Measurements from ENCODE around the gene VWA2. TPM values are rescaled to one million over a fixed set of nuclear protein-coding genes. Genes with fewer than 3 reads are reported as not detected.

Gene VWA2
- total RNA-seq, 1 donor from 2014 or later: 1.2 TPM

DNA sequence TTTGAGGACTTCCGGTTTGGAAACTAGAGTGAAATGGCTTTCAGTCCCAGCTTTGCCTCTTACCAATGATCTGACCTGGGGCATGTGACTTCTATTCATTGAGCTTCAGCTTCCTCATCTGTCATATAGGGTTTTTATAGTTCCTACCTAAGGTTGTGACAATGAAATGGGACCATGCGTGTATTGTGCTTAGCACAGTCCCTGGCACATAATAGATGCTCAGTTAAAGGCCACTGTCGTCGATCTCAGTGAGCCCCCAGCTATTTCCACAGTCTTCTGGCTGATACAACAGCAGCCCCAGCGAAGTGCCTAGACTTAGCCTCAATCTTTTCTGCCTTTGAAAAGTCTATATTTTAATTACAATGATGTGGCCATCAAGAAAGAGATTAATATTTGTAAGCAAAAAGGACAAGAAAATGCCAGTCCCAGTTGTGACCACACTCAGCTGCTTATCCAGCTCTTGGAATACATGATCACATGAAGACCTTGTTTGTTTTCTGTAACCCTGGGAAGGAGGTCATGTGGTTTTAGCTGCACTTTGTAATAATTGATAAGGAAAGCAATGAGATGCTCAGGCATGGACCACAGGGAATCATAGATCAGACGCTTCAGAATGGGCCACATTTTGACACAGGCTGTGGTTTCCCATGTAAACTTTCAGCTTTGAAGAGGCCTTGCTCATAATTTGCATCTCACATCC is 44.6 kb downstream of the VWA2 start:
- DNase-seq (ENCODE audit: low read depth): no peak
- TF ChIP-seq, protein P1, sequence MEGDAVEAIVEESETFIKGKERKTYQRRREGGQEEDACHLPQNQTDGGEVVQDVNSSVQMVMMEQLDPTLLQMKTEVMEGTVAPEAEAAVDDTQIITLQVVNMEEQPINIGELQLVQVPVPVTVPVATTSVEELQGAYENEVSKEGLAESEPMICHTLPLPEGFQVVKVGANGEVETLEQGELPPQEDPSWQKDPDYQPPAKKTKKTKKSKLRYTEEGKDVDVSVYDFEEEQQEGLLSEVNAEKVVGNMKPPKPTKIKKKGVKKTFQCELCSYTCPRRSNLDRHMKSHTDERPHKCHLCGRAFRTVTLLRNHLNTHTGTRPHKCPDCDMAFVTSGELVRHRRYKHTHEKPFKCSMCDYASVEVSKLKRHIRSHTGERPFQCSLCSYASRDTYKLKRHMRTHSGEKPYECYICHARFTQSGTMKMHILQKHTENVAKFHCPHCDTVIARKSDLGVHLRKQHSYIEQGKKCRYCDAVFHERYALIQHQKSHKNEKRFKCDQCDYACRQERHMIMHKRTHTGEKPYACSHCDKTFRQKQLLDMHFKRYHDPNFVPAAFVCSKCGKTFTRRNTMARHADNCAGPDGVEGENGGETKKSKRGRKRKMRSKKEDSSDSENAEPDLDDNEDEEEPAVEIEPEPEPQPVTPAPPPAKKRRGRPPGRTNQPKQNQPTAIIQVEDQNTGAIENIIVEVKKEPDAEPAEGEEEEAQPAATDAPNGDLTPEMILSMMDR (conservative IDR thresholded peaks at IDR 0.05; ENCODE audit: low read depth, low read length): no peak
- no peak overlapping the region for H3K4me3 ChIP-seq (ENCODE audit: low read depth, low read length)

DNA sequence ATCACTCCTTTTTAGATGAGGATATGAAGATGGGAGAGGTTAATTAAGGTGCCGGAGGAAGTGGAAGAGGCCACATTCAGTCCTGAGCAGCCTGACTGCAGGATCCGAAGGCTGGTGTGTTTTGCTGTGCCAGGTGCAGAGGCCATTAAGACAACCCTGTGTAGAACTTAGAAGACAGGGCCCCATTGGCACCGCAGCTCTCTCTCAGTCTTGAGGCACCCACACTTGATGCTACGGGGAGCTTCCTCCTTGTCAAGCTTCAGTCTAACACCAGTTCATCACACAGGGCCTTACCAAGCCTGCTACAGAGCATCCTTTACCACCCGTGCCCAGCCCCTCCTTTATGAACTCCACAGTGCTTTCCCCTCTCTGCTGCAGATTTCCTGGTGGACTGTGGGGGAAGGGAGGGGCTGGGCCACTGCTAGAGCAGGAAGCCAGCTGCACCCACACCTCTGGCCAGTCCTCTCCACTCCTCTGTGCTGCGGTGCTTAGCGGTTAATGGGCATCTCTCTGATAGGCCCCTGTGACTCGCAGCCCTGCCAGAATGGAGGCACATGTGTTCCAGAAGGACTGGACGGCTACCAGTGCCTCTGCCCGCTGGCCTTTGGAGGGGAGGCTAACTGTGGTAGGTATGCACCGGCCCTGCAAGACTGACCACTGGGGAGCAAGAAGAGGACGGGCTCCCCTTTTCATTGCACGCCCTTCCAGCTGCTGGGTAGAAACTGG is 45.5 kb downstream of the VWA2 start:
- no peak overlapping the region for H3K4me3 ChIP-seq (ENCODE audit: low read depth, low read length)
- DNase-seq (ENCODE audit: low read depth): no peak
- TF ChIP-seq, protein P1 (conservative IDR thresholded peaks at IDR 0.05; ENCODE audit: low read depth, low read length): no peak

DNA sequence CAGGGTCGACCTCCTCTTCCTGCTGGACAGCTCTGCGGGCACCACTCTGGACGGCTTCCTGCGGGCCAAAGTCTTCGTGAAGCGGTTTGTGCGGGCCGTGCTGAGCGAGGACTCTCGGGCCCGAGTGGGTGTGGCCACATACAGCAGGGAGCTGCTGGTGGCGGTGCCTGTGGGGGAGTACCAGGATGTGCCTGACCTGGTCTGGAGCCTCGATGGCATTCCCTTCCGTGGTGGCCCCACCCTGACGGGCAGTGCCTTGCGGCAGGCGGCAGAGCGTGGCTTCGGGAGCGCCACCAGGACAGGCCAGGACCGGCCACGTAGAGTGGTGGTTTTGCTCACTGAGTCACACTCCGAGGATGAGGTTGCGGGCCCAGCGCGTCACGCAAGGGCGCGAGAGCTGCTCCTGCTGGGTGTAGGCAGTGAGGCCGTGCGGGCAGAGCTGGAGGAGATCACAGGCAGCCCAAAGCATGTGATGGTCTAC is 46.9 kb downstream of the VWA2 start:
- TF ChIP-seq, protein P1 (conservative IDR thresholded peaks at IDR 0.05; ENCODE audit: low read depth, low read length): no peak
- DNase-seq (ENCODE audit: low read depth): no peak
- no peak overlapping the region for H3K4me3 ChIP-seq (ENCODE audit: low read depth, low read length)

DNA sequence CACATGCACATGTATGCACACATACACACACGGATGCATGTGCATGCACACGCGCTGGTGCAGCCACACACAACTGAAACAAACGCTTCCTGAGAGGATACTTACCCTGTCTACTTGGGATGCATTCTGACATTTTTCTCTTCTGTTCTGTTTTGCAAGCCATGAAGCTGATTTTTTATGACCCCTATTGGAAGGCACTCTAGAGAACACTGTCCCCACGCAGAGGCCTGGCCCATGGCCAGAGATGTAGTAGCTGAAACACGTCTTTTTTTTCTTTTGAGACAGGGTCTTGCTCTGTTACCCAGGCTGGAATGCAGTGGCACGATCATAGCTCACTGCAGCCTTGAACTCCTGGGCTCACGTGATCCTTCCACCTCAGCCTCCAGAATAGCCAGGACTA is 47.9 kb downstream of the VWA2 start:
- no peak overlapping the region for H3K4me3 ChIP-seq (ENCODE audit: low read depth, low read length)
- TF ChIP-seq, protein P1 (conservative IDR thresholded peaks at IDR 0.05; ENCODE audit: low read depth, low read length): no peak
- no peak for DNase-seq (ENCODE audit: low read depth)

DNA sequence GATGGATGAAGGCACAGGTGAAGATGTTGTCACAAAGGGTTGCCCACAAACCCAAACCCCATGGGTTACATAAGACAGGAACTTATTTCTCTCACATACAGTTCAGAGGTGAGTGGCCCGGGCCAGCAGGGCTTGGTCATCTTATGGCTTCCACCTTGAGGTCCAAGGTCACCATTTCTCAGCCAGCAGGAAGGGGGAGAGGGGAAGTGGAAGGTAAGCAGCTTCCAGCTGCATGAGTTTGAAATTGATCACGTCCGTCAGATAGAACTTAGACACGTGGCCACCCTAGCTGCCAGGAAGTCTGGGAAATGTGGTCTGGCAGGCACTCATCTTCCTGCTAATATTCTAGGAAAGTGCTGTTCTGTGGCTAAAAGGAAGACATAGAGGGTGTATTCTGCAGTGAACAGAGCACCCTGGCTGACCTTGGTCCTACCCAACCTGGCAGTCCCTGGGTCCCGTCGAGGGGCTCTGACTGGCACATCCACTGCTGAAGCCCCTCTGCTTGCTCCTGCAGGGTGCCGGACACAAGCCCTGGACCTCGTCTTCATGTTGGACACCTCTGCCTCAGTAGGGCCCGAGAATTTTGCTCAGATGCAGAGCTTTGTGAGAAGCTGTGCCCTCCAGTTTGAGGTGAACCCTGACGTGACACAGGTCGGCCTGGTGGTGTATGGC is 49.5 kb downstream of the VWA2 start:
- no peak overlapping the region for H3K4me3 ChIP-seq (ENCODE audit: low read depth, low read length)
- no peak for DNase-seq (ENCODE audit: low read depth)
- TF ChIP-seq, protein P1 (conservative IDR thresholded peaks at IDR 0.05; ENCODE audit: low read depth, low read length): no peak

DNA sequence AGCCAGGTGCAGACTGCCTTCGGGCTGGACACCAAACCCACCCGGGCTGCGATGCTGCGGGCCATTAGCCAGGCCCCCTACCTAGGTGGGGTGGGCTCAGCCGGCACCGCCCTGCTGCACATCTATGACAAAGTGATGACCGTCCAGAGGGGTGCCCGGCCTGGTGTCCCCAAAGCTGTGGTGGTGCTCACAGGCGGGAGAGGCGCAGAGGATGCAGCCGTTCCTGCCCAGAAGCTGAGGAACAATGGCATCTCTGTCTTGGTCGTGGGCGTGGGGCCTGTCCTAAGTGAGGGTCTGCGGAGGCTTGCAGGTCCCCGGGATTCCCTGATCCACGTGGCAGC is 50.0 kb downstream of the VWA2 start:
- TF ChIP-seq, protein P1 (conservative IDR thresholded peaks at IDR 0.05; ENCODE audit: low read depth, low read length): no peak
- H3K4me3 ChIP-seq (ENCODE audit: low read depth, low read length): no peak overlapping the region
- no peak for DNase-seq (ENCODE audit: low read depth)

All from epithelial cell of proximal tubule (primary cell).